HG02623 (cell line): ENCODE measurements around the gene FIP1L1.

Experiments
- ATAC-seq: cut with Tn5 transposase; IDR thresholded peaks from one replicate; pipeline ENCODE4 v1.9.1; 2021; ENCODE audit warnings: moderate library complexity; ENCODE audit not compliant: unreplicated experiment

FIP1L1 gene

GRCh38 chr4:53499791-53500190 lies 122.3 kb downstream of the FIP1L1 start:
- ATAC-seq: no peak

- ATAC-seq: no peak
Measured at GRCh38 chr4:53500546-53500945, 123.1 kb downstream of the FIP1L1 start.

- no peak for ATAC-seq
Measured at GRCh38 chr4:53501561-53501960, 124.1 kb downstream of the FIP1L1 start.

GRCh38 chr4:53502094-53502493 lies 124.7 kb downstream of the FIP1L1 start:
- ATAC-seq: no peak

GRCh38 chr4:53505947-53506346 lies 128.5 kb downstream of the FIP1L1 start:
- ATAC-seq: no peak

- no peak for ATAC-seq
Measured at GRCh38 chr4:53507058-53507457, 129.6 kb downstream of the FIP1L1 start.

- no peak for ATAC-seq
Measured at GRCh38 chr4:53507671-53508286, 130.3 kb downstream of the FIP1L1 start.

- ATAC-seq: no peak
Measured at GRCh38 chr4:53508446-53508845, 131.0 kb downstream of the FIP1L1 start.

- no peak for ATAC-seq
Measured at GRCh38 chr4:53510321-53510720, 132.9 kb downstream of the FIP1L1 start.
